CD4-positive, alpha-beta T cell treated with Interleukin-10 for 1 hour (primary cell): Measurements from ENCODE around the gene NAP1L2.
"Not testable (repeated sequence)": the region's sequence is repeated elsewhere in the genome, so short reads cannot be mapped to it uniquely, and the experiment has no call there.

Experiments
- DNase-seq: peaks from one replicate; pipeline ENCODE4 v3.0.0-alpha.2; 2020

Gene NAP1L2

GRCh38 chrX:73214426-73215094, at the start of gene NAP1L2:
TSS of gene NAP1L2 (minus strand) at chrX:73214851. CDS start at chrX:73214492, 359 bp downstream.
- DNase-seq, result peak; percentile 73

- peak; percentile 22 for DNase-seq
These were observed 48.3 kb upstream of the NAP1L2 start for GRCh38 chrX:73262991-73263390.

GRCh38 chrX:73239242-73239641, 24.6 kb upstream of the NAP1L2 start:
- no peak for DNase-seq

GRCh38 chrX:73217621-73218020, 3.0 kb upstream of the NAP1L2 start:
- DNase-seq, result no peak

- DNase-seq, result peak; percentile 48
These were observed 595 bp upstream of the NAP1L2 start for GRCh38 chrX:73215246-73215645.

DNA sequence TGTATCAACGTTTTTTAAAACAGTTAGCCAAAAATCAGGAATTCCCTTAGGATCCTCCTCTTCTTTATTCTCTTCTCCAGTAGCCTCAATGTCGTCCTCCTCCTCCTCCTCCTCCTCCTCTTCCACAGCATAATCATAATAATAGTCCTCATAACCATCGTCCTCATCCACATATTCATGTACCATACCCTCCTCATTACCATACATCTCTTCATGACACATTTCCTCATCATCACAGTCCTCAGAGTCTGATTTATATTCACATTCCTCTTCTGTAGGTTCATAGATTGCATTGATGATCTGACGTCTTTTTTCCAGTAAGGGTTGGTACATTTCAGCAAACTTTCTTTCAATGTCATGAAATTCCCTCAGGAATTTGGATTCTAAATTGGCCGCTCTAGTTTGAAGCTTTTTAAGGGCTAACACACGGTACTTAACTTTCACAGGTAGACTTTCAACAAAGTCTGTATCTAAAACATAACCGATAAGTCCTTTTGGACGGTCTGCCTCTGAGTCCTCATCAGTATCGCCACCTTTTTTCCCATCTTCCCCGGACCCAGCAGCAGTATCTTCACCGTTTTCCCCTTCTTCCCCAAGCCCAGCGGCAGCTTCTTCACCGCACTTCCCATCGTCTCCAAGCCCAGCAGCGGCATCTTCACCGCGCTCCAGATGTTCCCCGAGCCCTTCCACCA, 771 bp downstream of the NAP1L2 start:
- DNase-seq, result no peak

GRCh38 chrX:73206366-73206765, 8.3 kb downstream of the NAP1L2 start:
- no peak for DNase-seq

DNA sequence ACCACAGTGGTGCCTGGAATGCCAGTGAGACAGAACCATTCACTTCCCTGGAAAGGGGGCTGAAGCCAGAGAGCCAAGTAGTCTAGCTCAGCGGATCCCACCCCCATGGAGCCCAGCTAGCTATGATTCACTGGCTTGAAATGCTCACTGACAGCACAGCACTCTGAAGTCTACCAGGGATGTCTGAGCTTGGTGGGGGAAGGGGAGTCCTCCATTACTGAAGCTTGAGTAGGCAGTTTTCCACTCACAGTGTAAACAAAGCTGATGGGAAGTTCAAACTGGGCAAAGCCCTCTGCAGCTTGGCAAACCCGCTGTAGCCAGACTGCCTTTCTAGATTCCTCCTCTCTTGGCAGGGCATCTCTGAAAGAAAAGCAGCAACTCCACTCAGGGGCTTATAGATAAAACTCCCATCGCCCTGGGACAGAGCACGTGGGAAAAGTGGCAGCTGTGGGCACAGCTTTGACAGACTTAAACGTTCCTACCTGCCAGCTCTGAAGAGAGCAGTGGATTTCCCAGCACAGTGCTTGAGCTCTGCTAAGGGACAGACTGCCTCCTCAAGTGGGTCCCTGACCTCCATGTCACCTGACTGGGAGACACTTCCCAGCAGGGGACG, 32.0 kb downstream of the NAP1L2 start:
- DNase-seq, result no peak

DNA sequence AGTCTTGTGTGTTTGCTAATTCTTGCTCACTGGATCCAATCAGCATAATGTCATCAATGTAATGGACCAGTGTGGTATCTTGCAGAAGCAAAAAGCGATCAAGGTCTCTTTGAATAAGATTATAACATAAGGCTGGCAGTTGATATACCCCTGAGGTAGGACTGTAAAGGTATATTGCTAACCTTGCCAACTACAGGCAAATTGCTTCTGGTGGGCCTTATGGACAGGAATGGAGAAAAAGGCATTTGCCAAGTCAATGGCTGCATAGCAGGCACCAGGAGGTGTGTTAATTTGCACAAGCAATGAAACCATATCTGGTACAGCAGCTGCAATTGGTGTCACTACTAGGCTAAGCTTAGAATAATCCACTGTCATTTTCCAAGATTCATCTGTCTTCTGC, 45.7 kb downstream of the NAP1L2 start:
- DNase-seq, result not testable (repeated sequence)
